NT2/D1 (cell line): Measurements from ENCODE around the gene AFF3.

ENCODE experiments used
- SUZ12 ChIP-seq: IDR thresholded peaks from 2 replicates; pipeline ENCODE4 v1.6.1; 2011; ENCODE audit not compliant: insufficient read length, insufficient read depth; ENCODE audit errors: extremely low read depth
- YY1 ChIP-seq: IDR thresholded peaks from 2 replicates; pipeline ENCODE4 v1.6.1; 2011; ENCODE audit not compliant: insufficient read length, insufficient read depth
- ZNF274 ChIP-seq: IDR thresholded peaks from 2 replicates; pipeline ENCODE4 v1.6.1; 2011; ENCODE audit warnings: mild to moderate bottlenecking, low read depth, low read length

- TF ChIP-seq YY1 (no peak), ZNF274 (no peak), SUZ12 (no peak)
Measured at GRCh38 chr2:99956232-99957030, 186.0 kb downstream of the AFF3 start.
